Measurements from ENCODE around the gene UBE2M. TPM values are rescaled to one million over a fixed set of nuclear protein-coding genes. Genes with fewer than 3 reads are reported as not detected.

UBE2M gene
- 52.2 and 63.2 TPM in 2 replicates for total RNA-seq

DNA sequence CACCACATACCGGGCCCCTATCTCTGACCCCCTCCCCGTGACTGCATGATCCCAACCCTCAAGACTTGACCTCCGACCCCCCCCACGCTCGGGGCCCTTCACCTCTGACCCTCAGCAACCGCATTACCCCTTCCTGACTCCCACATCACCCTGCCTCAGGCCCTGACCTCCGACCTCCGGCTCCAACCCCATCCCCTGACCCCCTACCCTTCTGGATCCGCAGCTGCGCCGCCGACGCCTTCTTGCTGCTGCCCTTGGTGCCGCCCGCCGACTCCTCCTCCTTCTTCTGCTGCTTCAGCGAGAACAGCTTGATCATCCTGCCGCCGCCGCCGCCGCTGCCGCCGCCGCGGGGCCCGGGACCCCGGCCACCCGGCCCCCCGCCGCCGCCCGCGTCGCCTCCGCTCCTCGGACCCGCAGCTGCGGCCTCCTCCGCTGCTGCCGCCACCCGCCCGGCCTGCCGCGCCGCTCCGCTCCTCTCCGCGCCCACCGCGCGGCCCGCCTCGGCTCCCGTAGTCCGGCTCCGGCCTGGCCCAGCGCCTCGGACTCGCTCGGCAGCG is at the start of gene UBE2M:
UBE2M (minus strand) TSS at position 546 of the 557 bp plus-strand sequence; CDS start at position 316, 230 bp downstream.

DNA sequence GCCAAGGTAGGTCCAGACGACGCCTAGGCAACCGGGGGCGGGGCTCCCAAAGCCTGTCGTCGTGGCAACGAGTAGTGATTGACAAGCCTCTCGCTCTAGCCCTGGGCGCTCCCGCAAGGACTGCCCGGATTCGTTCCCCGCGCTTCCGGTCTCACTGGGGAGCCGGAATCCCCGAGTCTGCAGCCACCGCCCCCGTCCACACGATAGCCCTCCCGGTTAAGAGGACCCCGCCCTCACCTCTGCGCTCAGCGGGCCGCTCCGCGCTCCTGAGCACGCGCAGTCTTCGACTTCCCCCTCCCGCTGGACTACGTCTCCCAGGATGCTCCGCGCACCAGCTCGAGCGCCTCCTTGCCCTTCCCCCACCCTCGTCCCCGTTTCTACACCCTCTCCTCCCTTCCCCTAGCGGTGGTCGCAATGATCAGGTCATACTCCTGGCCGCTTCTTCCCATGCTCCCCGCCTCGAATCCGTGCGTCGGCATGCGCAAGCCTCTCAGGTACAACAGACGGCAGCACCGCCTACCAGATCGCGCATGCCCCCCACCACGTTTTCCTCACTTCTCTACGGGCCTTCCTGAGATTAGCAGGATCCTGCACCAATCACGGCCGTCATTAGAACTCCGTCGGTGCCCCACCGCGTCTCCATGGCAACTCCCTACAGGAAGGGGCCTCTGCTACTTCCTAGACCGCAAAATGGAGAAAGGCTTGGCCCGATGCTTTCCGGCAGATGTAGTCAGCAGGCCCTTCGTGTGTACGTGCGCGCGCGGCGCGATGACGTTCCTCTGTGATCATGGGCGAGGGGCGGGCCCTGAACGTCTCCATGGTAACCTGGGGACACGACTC is 14.6 kb upstream of the UBE2M start, which contains the start of gene MZF1:
MZF1 (minus strand) TSS at position 518 of the 840 bp plus-strand sequence. CDS start 1,946 bp downstream, outside the sequence.

DNA sequence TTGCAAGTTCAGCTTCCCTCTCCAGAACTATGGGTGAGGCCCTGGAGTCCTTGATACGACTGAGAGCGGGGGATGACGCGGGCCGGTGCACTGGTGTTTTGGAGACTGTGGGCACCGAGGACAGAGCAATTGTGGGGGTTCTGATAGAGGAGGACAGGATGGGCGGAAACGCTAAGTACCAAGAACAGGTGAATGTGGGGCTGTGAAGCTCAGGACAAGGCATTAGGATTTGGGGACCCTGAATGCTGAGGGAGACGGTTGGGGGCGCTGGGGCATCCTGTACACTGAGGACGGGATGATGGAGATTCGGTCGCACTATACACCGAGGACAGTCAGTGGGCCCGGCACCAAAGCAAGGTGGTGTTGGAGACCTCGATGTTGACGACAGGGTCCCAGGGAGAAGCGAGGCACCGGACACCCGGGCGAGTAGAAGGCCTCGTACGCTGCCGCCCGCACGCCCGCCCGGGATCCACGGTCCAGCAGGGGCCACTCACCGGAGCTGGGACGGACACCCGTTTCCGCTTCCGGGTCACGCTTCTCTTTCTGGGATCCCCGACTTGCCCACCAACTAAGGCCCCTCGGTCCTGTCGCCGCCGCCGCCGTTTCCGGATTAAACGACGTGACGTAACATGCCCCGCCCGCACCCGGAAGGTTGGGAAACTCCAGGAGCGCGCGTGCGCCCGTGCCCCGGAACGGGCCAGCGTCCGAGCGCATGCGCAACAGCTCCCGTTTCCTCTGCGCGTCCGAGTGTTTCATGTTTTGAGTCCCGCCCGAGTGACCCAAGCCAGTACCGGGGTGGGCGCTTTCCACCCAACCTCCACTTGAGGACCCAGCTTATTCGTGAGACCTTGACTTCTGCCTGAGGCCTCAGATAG is 3.7 kb downstream of the UBE2M start, which contains the start of gene CHMP2A:
CHMP2A (minus strand) TSS at position 612 of the 875 bp plus-strand sequence. CDS start 893 bp downstream, outside the sequence.

DNA sequence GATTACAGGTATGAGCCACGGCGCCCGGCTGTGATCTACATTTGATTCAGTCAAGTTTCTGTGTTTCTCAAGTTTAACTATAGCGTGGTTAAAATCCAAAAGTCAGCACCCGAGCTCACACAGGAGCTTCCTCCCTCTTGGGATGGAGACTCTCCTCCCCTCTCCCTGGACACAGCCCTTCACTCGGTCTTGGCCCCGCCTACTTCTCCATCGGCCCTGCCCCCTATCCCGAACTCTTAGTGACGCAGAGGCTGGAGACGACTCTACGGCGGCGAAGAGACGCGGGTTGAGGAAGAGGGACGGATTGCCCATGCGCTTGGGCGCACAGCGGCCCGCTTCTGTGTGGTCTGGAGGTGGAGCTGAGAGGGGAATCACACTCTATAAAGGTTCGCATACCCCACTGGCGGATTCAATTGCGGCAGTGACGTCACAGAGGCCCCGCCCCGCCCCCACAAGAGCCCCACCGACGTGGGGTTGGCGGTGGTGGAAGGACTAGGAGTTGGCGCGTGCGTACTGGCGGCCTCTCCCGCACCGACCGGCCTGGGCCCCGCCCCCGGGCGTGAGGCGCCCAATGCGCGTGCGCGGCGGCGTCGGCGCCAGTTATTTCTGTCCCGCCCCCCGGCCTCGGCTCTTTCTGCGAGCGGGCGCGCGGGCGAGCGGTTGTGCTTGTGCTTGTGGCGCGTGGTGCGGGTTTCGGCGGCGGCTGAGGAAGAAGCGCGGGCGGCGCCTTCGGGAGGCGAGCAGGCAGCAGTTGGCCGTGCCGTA is 14.4 kb downstream of the UBE2M start, which contains the start of gene TRIM28:
TRIM28 (plus strand) TSS at position 239 of the 765 bp plus-strand sequence. CDS start 694 bp downstream, outside the sequence.

DNA sequence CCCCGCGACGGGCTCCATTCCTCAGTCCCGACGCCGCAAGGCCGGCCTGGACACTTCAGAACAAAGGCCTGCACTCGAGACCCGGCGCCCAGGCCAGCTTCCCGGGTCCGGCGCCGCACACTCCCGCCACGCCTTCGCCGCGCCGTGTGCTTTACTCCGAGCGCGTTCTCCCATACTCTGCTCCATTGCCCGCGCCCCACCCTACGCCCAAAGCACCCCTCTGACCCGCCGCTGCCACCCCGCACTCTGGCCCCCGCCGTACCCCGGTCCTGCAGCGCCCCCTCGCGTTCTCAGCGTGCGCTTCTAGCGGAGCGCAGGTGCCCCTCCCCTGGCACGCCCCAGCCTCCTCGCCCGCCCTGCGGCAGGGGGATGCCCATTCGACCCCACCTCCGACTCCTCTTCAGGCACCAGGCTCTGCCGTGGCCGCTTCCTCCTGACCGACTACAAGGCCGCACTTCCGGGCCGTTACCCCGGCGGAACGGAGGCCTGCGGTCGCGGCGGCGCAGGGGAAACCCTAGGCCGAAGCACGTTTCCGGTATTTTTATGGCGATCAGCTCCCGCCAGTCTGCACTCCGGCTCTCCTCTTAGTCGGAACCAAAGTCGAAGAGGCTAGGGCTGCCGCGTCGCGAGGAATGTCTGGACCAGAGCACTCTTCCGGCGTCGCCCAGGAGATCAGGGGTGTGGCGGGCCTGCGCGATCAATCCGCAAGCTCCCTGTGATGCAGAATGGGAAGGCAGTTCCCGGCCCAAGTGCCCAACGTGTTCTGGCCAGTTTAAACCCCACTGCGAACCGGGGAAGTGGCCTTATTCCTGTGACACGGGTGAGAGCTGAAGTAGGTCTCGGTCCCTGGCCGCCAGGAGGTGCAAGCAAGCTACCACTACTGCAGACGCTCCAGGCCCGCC is 38.8 kb downstream of the UBE2M start, which contains the start of gene ZBTB45:
ZBTB45 (minus strand) TSS at position 456 of the 902 bp plus-strand sequence. CDS start 2,137 bp downstream, outside the sequence.

DNA sequence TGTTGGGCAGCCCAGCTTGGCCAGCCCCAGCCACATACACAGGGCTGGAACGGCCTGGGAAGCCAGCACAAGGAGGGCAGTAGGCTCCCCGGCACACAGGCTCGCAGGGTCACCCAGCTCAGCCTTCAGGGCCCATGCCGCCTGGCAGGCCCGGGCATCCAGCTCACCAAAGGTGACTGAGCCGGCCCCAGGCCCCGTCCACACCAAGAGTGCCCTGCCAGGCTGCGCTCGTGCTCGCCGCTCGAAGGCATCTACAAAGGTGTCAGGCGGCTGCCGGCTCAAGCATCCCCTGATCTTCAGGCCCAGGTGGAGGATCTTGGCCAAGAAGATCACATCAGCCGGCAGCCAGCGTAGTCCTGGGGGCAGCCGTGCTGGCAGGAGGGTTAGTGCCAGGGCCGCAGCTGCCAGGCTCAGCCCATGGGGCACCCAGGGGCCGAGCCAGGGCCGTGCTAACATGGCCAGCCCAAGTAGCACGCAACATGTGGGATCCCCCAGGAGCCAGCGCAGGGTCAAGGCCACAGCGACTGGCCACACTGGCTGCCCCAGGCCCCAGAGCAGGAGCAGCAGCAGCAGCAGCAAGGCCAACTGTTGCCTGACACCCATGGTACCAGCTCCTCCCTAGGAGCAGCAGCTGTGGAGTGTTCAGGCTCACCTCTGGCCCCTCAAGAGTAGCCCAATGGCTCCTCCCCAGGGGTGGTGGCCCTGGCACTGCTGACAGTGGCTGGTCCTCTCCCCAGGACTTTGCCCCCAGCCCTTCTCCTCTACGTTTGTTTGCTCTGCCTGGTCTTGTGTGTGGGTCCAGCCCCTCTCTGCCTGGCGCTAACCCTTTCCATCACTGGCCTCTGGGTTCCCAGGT is 46.8 kb downstream of the UBE2M start, which contains the start of gene SLC27A5:
SLC27A5 (minus strand) TSS at position 640 of the 856 bp plus-strand sequence; CDS start at position 603, 37 bp downstream.

Other genes starting within 250 kb of the UBE2M start
- 2.7 and 3.5 TPM in 2 replicates for gene ZSCAN22, start 231.6 kb downstream of the UBE2M start, total RNA-seq
- 9.7 and 24.9 TPM in 2 replicates for gene A1BG, start 205.1 kb downstream of the UBE2M start, total RNA-seq
- 0.89 and 0.92 TPM in 2 replicates for gene ZNF497, start 195.9 kb downstream of the UBE2M start, total RNA-seq
- 1.5 and 1.9 TPM in 2 replicates for gene ZNF837, start 177.6 kb downstream of the UBE2M start, total RNA-seq
- gene RPS5, start 171.3 kb downstream of the UBE2M start, total RNA-seq = 858 and 2,100 TPM in 2 replicates
- gene RNF225, start 163.0 kb downstream of the UBE2M start, total RNA-seq = not detected in 2 replicates
- gene ZNF584, start 150.0 kb downstream of the UBE2M start, total RNA-seq = 16.6 and 18.9 TPM in 2 replicates
- 8.0 and 11.6 TPM in 2 replicates for gene ZNF132, start 118.5 kb downstream of the UBE2M start, total RNA-seq
- 10.3 and 10.4 TPM in 2 replicates for gene ZNF324B, start 107.0 kb downstream of the UBE2M start, total RNA-seq
- 13.7 and 14.8 TPM in 2 replicates for gene ZNF324, start 91.5 kb downstream of the UBE2M start, total RNA-seq
- 6.5 and 9.5 TPM in 2 replicates for gene ZNF446, start 82.3 kb downstream of the UBE2M start, total RNA-seq
- gene SLC27A5, start 46.6 kb downstream of the UBE2M start, total RNA-seq = 2.1 and 2.6 TPM in 2 replicates
- 4.8 and 8.5 TPM in 2 replicates for gene ZBTB45, start 38.8 kb downstream of the UBE2M start, total RNA-seq
- gene TRIM28, start 14.5 kb downstream of the UBE2M start, total RNA-seq = 190 and 313 TPM in 2 replicates
- gene CHMP2A, start 3.5 kb downstream of the UBE2M start, total RNA-seq = 68.1 and 103 TPM in 2 replicates
- 19.0 and 22.0 TPM in 2 replicates for gene MZF1, start 14.7 kb upstream of the UBE2M start, total RNA-seq

Measured in smooth muscle cell of the umbilical artery (primary cell).